Immature natural killer cell (primary cell): Measurements from ENCODE around the gene TNFAIP8L2. TPM values are rescaled to one million over a fixed set of nuclear protein-coding genes. Genes with fewer than 3 reads are reported as not detected.
"Not testable (repeated sequence)": the region's sequence is repeated elsewhere in the genome, so short reads cannot be mapped to it uniquely, and the experiment has no call there.

ENCODE experiments used
- DNase-seq, 3 donors: peaks; one replicate each; pipeline ENCODE4 v3.0.0; 2022; ENCODE audit warnings: mixed read lengths in 1 of 3
- H3K27ac Mint-ChIP-seq, 6 donors: one replicate each; pipeline ENCODE4 v1.8.0; 2020; ENCODE audit warnings: mixed read lengths in 6 of 6, mild to moderate bottlenecking in 5 of 6, inconsistent platforms in 4 of 6, moderate library complexity in 3 of 6
- H3K27me3 Mint-ChIP-seq, 3 donors: one replicate each; pipeline ENCODE4 v1.8.0; 2020 to 2021; ENCODE audit warnings: low read depth in 3 of 3, mild to moderate bottlenecking in 3 of 3, mixed read lengths in 3 of 3, moderate library complexity in 3 of 3, inconsistent platforms in 1 of 3
- H3K36me3 Mint-ChIP-seq, 3 donors: one replicate each; pipeline ENCODE4 v1.8.0; 2020; ENCODE audit warnings: mixed read lengths in 3 of 3, inconsistent platforms in 2 of 3, mild to moderate bottlenecking in 2 of 3
- H3K4me1 Mint-ChIP-seq, 2 donors: one replicate each; pipeline ENCODE4 v1.8.0; 2020; ENCODE audit warnings: inconsistent platforms in 2 of 2, mild to moderate bottlenecking in 2 of 2, mixed read lengths in 2 of 2, moderate library complexity in 1 of 2
- H3K4me3 Mint-ChIP-seq, 5 donors: one replicate each; pipeline ENCODE4 v1.8.0; 2020; ENCODE audit warnings: mild to moderate bottlenecking in 5 of 5, mixed read lengths in 5 of 5, inconsistent platforms in 3 of 5, moderate library complexity in 3 of 5
- H3K9me3 Mint-ChIP-seq, 6 donors: one replicate each; pipeline ENCODE4 v1.8.0; 2020; ENCODE audit warnings: mild to moderate bottlenecking in 6 of 6, mixed read lengths in 6 of 6, inconsistent platforms in 4 of 6, moderate library complexity in 3 of 6
- polyA plus RNA-seq, 3 donors: library from polyadenylated mRNA; unstranded; fragments of 300-500 nt; fragmentation: Illumina TruSeq; gene quantifications; one replicate each; pipeline ENCODE4 v1.2.3, GENCODE V29; 2021

The TNFAIP8L2 gene
- polyA plus RNA-seq, 3 donors from 2014 or later: 25.9 to 69.2 (median 32.0) TPM

GRCh38 chr1:151184211-151184610 is 27.8 kb downstream of the TNFAIP8L2 start:
- no peaks in the 10 kb centered on the region for H3K9me3 Mint-ChIP-seq
- no peak overlapping the region for H3K4me3 Mint-ChIP-seq
- peaks cover 28 to 44% (median 36%) of the 10 kb centered on the region in 3 donors for H3K36me3 Mint-ChIP-seq
- no peaks in the 10 kb centered on the region for H3K27me3 Mint-ChIP-seq
- peaks cover 20 to 33% of the 10 kb centered on the region in 2 donors for H3K4me1 Mint-ChIP-seq
- no peak for DNase-seq
- H3K27ac Mint-ChIP-seq: no peak overlapping the region

- DNase-seq: no peak
- H3K27me3 Mint-ChIP-seq: peaks cover 3 to 5% (median 5%) of the 10 kb centered on the region in 3 donors
- no peak overlapping the region for H3K4me3 Mint-ChIP-seq
- H3K36me3 Mint-ChIP-seq: peaks cover 17 to 27% (median 23%) of the 10 kb centered on the region in 3 donors
- no peak overlapping the region for H3K27ac Mint-ChIP-seq
- H3K4me1 Mint-ChIP-seq: peaks cover 35 to 50% of the 10 kb centered on the region in 2 donors
- H3K9me3 Mint-ChIP-seq: no peaks in the 10 kb centered on the region
Observed at GRCh38 chr1:151187205-151187604, 30.8 kb downstream of the TNFAIP8L2 start.

- Mint-ChIP-seq H3K27ac (peak overlapping the region; percentile 68 to 98 (median 96)), H3K36me3 (peaks cover 10 to 18% (median 15%) of the 10 kb centered on the region in 3 donors), H3K4me3 (peak overlapping the region; percentile 95 to 99 (median 98)), H3K4me1 (peaks cover 35 to 44% of the 10 kb centered on the region in 2 donors)
- not testable (repeated sequence) for H3K9me3 Mint-ChIP-seq, H3K27me3 Mint-ChIP-seq, DNase-seq
Observed at GRCh38 chr1:151188667-151189066, 32.2 kb downstream of the TNFAIP8L2 start.

- Mint-ChIP-seq H3K27ac (peak within 1 kb of the TSS; percentile 95 to 98 (median 97)), H3K9me3 (no peaks in the 10 kb centered on the region), H3K27me3 (peaks cover 3 to 5% (median 5%) of the 10 kb centered on the region in 3 donors), H3K4me3 (peak within 1 kb of the TSS; percentile 95 to 99 (median 98)), H3K36me3 (peaks cover 5 to 10% (median 9%) of the 10 kb centered on the region in 3 donors), H3K4me1 (peaks cover 31 to 44% of the 10 kb centered on the region in 2 donors)
- peak; percentile 79 to 80 (median 79) for DNase-seq
Observed at GRCh38 chr1:151189637-151190445, 33.4 kb downstream of the TNFAIP8L2 start, which contains the start of gene VPS72. Gene VPS72 (minus strand): TSS chr1:151190197. CDS start chr1:151190121, 76 bp downstream.

GRCh38 chr1:151192047-151192446 is 35.6 kb downstream of the TNFAIP8L2 start:
- H3K4me1 Mint-ChIP-seq: peaks cover 32 to 38% of the 10 kb centered on the region in 2 donors
- no peak overlapping the region for H3K27ac Mint-ChIP-seq
- H3K27me3 Mint-ChIP-seq: peaks cover 3 to 9% (median 7%) of the 10 kb centered on the region in 3 donors
- H3K36me3 Mint-ChIP-seq: peaks cover 0 to 3% (median 0%) of the 10 kb centered on the region in 3 donors
- no peak for DNase-seq
- peak overlapping the region in 1 of 5 donors; percentile 32 for H3K4me3 Mint-ChIP-seq
- no peaks in the 10 kb centered on the region for H3K9me3 Mint-ChIP-seq

GRCh38 chr1:151193304-151193703 is 36.9 kb downstream of the TNFAIP8L2 start:
- H3K9me3 Mint-ChIP-seq: no peaks in the 10 kb centered on the region
- peaks cover 0 to 3% (median 0%) of the 10 kb centered on the region in 3 donors for H3K36me3 Mint-ChIP-seq
- H3K4me3 Mint-ChIP-seq: no peak overlapping the region
- no peak overlapping the region for H3K27ac Mint-ChIP-seq
- H3K27me3 Mint-ChIP-seq: peaks cover 6 to 16% (median 10%) of the 10 kb centered on the region in 3 donors
- DNase-seq: no peak
- peaks cover 35% of the 10 kb centered on the region in 2 donors for H3K4me1 Mint-ChIP-seq

GRCh38 chr1:151193856-151194255 is 37.4 kb downstream of the TNFAIP8L2 start:
- no peak for DNase-seq
- Mint-ChIP-seq H3K27me3 (peaks cover 11 to 22% (median 13%) of the 10 kb centered on the region in 3 donors), H3K36me3 (peaks cover 0 to 3% (median 0%) of the 10 kb centered on the region in 3 donors), H3K4me3 (no peak overlapping the region), H3K4me1 (peaks cover 34 to 35% of the 10 kb centered on the region in 2 donors), H3K9me3 (no peaks in the 10 kb centered on the region), H3K27ac (no peak overlapping the region)

GRCh38 chr1:151194894-151195594 is 38.6 kb downstream of the TNFAIP8L2 start:
- H3K36me3 Mint-ChIP-seq, H3K9me3 Mint-ChIP-seq, H3K27ac Mint-ChIP-seq, DNase-seq, H3K4me3 Mint-ChIP-seq: not testable (repeated sequence)
- Mint-ChIP-seq H3K27me3 (peaks cover 10 to 26% (median 10%) of the 10 kb centered on the region in 3 donors), H3K4me1 (peaks cover 35% of the 10 kb centered on the region in 2 donors)

GRCh38 chr1:151196292-151196800 is 39.9 kb downstream of the TNFAIP8L2 start:
- peak overlapping the region in 1 of 6 donors; percentile 45 for H3K27ac Mint-ChIP-seq
- H3K4me3 Mint-ChIP-seq: peak overlapping the region in 4 of 5 donors; percentile 24 to 59 (median 40)
- peaks cover 8 to 24% (median 10%) of the 10 kb centered on the region in 3 donors for H3K27me3 Mint-ChIP-seq
- peak; percentile 21 to 41 (median 22) for DNase-seq
- H3K4me1 Mint-ChIP-seq: peaks cover 33 to 37% of the 10 kb centered on the region in 2 donors
- no peaks in the 10 kb centered on the region for H3K9me3 Mint-ChIP-seq
- peaks cover 0 to 3% (median 0%) of the 10 kb centered on the region in 3 donors for H3K36me3 Mint-ChIP-seq

- Mint-ChIP-seq H3K36me3 (peaks cover 0 to 3% (median 0%) of the 10 kb centered on the region in 3 donors), H3K27ac (peak overlapping the region; percentile 95 to 98 (median 97)), H3K27me3 (peaks cover 8 to 24% (median 10%) of the 10 kb centered on the region in 3 donors), H3K4me3 (peak overlapping the region; percentile 98 to 100 (median 99)), H3K9me3 (no peaks in the 10 kb centered on the region), H3K4me1 (peaks cover 37 to 43% of the 10 kb centered on the region in 2 donors)
- DNase-seq: no peak
Observed at GRCh38 chr1:151197863-151198253, 41.4 kb downstream of the TNFAIP8L2 start.

GRCh38 chr1:151198254-151199127 is 42.0 kb downstream of the TNFAIP8L2 start, which contains the start of gene PIP5K1A:
Gene PIP5K1A (plus strand): TSS chr1:151198552. CDS start chr1:151198997, 445 bp downstream.
- DNase-seq: peak; percentile 98 to 99 (median 99)
- Mint-ChIP-seq H3K4me3 (peak within 1 kb of the TSS; percentile 98 to 100 (median 99)), H3K9me3 (no peaks in the 10 kb centered on the region), H3K27me3 (peaks cover 8 to 24% (median 10%) of the 10 kb centered on the region in 3 donors), H3K27ac (peak within 1 kb of the TSS; percentile 95 to 98 (median 97)), H3K4me1 (peaks cover 37 to 43% of the 10 kb centered on the region in 2 donors), H3K36me3 (peaks cover 0 to 3% (median 0%) of the 10 kb centered on the region in 3 donors)

GRCh38 chr1:151199873-151200581 is 43.6 kb downstream of the TNFAIP8L2 start:
- no peaks in the 10 kb centered on the region for H3K9me3 Mint-ChIP-seq
- H3K4me1 Mint-ChIP-seq: peaks cover 39 to 52% of the 10 kb centered on the region in 2 donors
- peak overlapping the region; percentile 95 to 98 (median 97) for H3K27ac Mint-ChIP-seq
- peaks cover 0 to 4% (median 3%) of the 10 kb centered on the region in 3 donors for H3K36me3 Mint-ChIP-seq
- no peak for DNase-seq
- peaks cover 8 to 24% (median 10%) of the 10 kb centered on the region in 3 donors for H3K27me3 Mint-ChIP-seq
- H3K4me3 Mint-ChIP-seq: peak overlapping the region; percentile 98 to 100 (median 99)
